ENCODE data around the gene SUSD3. TPM values are rescaled to one million over a fixed set of nuclear protein-coding genes. Genes with fewer than 3 reads are reported as not detected.

Gene SUSD3
- total and polyA plus RNA-seq, 2 of the 8 experiments (the other 6 are each of a cell fraction or from before 2014, with no cell fraction given): 5.5 to 35.4 TPM

- TF ChIP-seq CHD7 (IDR thresholded peaks at IDR 0.05; ENCODE audit: insufficient replicate concordance, low read length): no peak
- TF ChIP-seq E2F6 (IDR thresholded peaks at IDR 0.05): no peak
- no peak for TF ChIP-seq POU5F1 (IDR thresholded peaks at IDR 0.05; ENCODE audit: low read depth, low read length)
- TF ChIP-seq HDAC2 (IDR thresholded peaks at IDR 0.05; ENCODE audit: borderline replicate concordance in 1 of 2, low read depth in 2 of 2, low read length in 2 of 2): no peak
- no peak for TF ChIP-seq CBX8 (IDR thresholded peaks at IDR 0.05; ENCODE audit: borderline replicate concordance, low read depth, low read length)
- no peak for TF ChIP-seq SIN3A (conservative IDR thresholded peaks at IDR 0.05 in 1 of 2, IDR thresholded peaks at IDR 0.05 in 1 of 2; ENCODE audit: low read depth in 1 of 2, low read length in 2 of 2)
Observed at GRCh38 chr9:93100276-93100636, 41.8 kb downstream of the SUSD3 start (continued).

Measured in H1 (cell line).